Subcutaneous adipose tissue (tissue), 4 donors: ENCODE results near the gene HLA-B. TPM values are rescaled to one million over a fixed set of nuclear protein-coding genes. Genes with fewer than 3 reads are reported as not detected.

Source experiments
- total RNA-seq, 4 donors: library from RNA; depleted of rRNA; stranded (reverse); fragments of >200 nt; gene quantifications; one replicate each; pipeline ENCODE4 v1.1.0, GENCODE V29; 2016
- TF ChIP-seq, protein P1 (sequence below): fragments of 450-650 bp; IDR thresholded peaks from one replicate; pipeline ENCODE4 v1.5.1; 2016; ENCODE audit warnings: low read depth, mild to moderate bottlenecking, control low read depth, antibody characterized with exemption, moderate library complexity

HLA-B gene
- total RNA-seq, 4 donors from 2014 or later = 568 to 1,906 (median 1,383) TPM

DNA sequence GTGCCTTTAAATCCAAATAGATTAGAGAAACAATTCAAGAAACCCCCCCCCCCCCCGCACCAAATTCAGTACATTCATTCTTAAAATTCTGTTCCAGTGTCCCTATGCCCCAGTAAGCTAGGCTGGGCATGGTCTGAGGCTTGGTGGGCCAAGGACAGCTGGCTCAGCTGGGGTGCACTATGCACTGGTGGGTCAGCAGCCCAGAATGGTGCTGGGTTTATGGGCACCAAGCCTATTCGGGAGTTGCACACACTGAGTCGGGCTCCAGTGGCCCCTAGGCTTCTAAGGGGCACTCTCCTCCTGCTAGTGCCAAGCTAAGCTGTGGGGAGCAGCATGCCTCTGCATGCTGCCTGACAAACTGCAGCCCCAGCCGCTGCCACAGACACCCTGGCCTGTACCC is 20.1 kb upstream of the HLA-B start:
- TF ChIP-seq, protein P1, sequence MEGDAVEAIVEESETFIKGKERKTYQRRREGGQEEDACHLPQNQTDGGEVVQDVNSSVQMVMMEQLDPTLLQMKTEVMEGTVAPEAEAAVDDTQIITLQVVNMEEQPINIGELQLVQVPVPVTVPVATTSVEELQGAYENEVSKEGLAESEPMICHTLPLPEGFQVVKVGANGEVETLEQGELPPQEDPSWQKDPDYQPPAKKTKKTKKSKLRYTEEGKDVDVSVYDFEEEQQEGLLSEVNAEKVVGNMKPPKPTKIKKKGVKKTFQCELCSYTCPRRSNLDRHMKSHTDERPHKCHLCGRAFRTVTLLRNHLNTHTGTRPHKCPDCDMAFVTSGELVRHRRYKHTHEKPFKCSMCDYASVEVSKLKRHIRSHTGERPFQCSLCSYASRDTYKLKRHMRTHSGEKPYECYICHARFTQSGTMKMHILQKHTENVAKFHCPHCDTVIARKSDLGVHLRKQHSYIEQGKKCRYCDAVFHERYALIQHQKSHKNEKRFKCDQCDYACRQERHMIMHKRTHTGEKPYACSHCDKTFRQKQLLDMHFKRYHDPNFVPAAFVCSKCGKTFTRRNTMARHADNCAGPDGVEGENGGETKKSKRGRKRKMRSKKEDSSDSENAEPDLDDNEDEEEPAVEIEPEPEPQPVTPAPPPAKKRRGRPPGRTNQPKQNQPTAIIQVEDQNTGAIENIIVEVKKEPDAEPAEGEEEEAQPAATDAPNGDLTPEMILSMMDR = no peak

DNA sequence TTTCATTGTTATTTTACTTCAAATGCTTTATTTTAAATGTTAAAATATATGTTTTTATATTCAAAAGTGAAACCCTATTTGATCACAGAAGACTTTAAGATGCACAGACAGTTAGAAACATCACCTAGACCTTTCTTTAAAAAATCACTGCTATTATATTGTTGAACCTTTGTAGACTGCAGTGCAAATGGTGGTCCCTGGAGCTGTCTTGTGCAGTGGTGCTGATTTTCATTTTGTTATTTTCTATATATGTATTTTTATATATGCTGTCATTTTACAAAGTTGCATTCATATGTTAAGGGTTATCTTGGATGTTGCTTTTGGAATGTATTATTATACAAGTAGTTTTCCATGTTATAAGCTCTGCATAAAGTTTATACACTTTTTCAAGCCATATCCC is 18.7 kb upstream of the HLA-B start:
- TF ChIP-seq, protein P1 = no peak

DNA sequence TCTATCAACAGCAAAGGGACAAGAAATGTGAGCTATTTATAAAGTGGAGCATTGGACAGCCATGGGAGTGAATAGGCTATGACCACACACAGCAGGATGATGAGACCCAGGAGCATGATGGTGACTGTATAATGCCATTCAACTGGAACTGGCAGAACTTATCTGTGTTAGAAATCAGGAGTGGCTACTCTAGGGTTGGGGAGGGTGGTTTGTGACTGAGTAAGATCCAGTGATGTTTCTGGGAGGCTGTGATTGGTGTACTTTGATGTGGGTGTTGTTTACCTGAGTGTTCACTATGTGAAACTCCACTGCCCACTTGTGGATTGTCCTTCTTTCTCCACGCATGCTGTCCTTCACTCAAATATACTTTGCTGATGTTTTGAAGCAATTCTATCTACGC is 11.5 kb upstream of the HLA-B start:
- TF ChIP-seq, protein P1 = no peak

DNA sequence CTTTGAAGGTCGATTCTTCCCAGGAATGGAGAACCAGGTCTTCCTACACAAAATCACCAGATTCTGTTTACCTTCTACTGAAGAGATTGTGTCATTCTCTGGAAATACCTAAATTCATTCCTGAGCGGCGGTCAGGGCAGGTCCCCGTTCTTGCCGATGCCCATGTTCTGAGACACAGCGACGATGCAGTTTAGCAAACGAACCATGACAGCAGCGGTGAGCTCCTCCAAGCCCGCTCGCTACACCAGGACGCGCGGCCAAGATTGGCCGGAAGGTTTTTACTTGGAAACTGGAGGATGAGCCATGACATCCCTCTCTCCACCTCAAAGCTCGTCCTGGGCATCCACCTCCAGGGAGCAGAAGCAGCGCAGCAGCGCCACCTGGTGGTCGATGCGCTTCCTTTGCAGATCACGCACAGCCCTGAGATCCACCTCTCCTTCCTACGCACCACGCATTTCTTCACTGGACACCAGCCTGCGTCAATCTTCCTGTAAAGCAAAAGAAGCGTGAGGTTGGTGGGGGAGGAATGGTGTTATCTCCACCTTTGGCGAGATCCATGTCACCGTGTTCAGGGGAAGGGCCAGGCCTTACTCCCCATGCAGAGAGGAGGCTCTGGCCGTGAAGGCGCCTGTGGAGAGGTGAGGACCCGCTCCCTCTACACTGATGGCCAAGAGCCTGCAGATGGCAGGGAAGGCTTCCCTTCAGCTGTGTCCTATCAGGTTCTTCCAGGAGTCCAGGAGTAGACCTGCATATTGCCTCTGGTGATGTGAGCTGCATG is 9.9 kb upstream of the HLA-B start:
- TF ChIP-seq, protein P1 = no peak

DNA sequence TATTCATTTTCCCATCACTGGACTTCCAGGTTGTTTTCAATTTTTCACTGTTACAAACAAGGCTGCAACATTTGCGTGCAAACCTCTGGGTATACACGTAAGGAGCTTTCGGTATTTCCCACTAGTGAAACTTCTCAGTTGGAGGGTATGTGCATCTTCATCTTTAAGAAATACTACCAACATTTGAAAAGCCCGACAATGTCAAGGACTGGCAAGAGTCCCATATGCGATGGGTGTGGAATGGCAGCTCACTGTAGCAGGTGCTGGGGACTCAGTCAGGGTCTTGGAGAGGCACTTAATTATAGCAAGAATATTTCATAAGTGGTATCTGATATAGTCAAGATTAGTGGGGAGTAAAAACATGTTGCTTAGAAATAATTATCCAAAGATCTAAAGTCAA is 8.9 kb upstream of the HLA-B start:
- TF ChIP-seq, protein P1 = no peak

DNA sequence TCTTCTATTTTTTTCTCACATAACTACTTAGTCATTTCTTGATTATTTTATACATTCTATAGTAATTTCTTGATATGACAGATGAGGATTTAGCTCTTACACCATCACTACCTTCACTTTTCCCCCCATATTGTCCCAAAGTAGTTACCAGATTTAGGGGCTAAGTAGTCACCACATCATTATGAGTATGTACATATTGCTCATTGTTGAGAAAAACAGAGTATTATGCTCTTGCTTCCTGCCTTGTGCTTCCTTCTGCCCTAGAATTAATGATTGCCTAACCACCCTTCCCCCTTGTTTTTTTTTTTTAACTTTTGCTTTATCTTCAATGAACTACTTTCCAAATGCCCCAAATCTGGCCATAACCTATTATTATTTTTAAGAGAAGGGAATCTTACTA is 6.8 kb upstream of the HLA-B start:
- TF ChIP-seq, protein P1 = no peak

DNA sequence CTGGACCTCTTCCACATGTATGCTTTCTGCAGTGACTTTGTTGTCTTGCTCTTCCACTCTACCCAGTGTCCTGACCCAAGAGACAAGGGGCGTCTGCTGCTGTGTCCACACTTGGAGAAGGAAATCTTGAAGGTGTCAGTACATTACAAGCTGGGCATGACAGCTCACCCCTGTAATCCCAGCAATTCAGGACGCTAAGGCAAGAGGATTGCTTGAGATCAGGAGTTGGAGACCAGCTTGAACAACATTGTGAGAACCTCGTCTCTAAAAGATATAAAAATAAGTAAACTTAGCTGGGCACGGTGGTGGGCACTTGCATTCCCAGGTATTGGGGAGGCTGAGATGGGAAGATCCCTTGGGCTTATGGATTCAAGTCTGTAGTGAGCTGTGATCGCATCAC is 5.8 kb upstream of the HLA-B start:
- TF ChIP-seq, protein P1 = no peak
